Brain pericyte (primary cell): ENCODE data around the gene MEGF6.

ENCODE experiments used
- DNase-seq: peaks from one replicate; pipeline ENCODE4 v3.0.0-alpha.2; 2012; ENCODE audit warnings: low read depth, low spot score

The MEGF6 gene

GRCh38 chr1:3504822-3505153, 106.5 kb downstream of the MEGF6 start:
- DNase-seq = no peak

DNA sequence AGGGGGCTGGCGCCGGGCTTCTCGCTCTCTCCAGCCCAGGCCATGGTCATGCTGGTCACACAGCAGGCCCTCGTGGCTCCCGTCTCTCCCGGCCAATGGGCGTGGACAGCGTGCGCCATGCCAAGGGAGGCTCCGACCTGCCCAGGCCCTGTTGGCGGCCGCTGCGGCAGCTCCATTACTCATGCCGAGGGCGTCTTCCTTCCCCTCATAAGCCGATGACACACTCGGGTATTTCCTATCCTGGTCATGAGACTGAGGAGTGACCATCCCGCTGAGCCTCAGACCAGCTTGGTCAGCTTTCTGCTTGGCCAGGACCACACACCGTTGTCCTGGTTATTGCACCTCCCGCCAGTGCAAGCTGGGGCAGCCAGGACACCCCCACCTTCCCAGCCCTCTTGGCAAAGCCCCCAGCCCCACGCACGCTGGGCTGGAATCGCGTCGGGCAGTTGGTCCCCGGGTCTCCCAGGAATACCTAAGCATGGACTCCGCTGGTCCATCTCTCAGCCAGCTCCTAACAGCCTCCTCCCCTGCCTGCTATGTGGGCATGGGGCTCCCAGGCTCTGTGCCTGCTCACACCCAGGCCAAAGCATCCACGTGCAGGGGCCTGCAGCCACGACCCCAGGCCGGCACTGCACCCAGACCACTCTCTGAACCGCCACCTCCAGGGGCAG, 107.0 kb downstream of the MEGF6 start:
- no peak for DNase-seq

GRCh38 chr1:3503525-3503886, 107.8 kb downstream of the MEGF6 start:
- DNase-seq = no peak

- DNase-seq = no peak
Measured at GRCh38 chr1:3502641-3503524, 108.4 kb downstream of the MEGF6 start.

- DNase-seq = no peak
Measured at GRCh38 chr1:3501856-3502640, 109.3 kb downstream of the MEGF6 start.

DNA sequence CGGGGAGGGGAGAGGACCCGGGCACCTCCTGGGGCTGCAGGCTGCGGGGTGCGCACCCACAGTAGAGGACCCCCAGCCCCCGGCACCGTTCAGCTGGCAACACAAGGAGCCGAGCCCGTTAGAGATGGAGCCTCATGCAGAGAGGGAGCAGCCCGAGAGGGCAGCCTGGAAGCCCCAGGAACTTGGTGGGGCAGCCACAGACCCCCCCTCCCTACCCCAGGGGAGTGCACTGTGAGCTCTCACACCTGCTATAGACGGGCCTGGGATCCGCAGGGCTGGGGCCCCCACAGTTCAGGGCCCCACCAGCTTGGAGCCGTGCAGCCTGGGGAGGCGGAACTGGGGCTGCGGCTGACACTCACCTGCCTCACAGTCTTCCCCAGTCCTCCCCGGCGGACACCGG, 109.9 kb downstream of the MEGF6 start:
- DNase-seq = no peak

DNA sequence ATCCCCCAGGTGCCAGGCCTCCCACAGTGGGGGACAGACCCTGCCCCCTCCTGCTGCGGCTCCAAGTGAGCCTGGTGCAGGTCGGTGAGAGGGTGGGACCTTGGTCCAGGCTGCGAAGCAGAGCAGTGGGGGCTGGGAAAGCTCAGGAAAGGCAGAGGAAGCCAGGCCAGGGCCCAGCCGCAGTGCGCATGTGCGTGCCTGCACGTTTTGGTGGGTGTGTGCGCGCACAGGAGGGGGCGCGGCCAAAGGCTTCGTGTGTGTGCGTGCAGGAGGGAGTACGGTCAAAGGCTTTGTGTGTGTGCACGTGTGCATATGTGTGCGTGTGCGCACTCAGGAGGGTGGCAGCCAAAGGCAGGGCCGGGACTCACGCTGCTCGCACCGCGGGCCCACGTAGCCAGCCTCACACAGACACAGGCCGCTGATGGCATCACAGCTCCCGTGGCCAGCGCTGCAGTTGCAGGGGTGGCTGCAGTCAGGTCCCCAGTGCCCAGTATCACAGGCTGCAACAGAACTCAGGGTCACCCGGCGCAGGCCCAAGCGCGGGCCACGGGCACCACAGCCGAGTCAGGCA, 111.0 kb downstream of the MEGF6 start:
- no peak for DNase-seq

DNA sequence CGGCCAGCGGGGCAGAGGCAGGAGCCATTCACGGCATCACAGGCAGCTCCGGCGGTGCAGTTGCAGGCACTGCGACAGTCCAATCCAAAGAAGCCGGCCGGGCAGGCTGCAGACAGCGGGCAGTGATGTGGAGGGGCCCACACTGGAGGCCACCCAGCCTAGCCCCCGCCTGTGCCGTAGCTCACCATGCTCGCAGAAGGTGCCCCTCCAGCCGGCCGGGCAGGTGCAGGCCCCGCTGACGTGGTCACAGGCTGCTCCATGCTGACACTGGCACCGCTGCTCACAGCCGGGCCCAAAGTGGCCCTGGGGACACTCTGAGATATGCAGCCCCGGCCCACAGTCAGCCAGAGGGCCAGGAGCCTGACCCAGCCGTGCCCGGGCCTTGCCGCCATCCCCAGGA, 111.7 kb downstream of the MEGF6 start:
- DNase-seq = no peak

DNA sequence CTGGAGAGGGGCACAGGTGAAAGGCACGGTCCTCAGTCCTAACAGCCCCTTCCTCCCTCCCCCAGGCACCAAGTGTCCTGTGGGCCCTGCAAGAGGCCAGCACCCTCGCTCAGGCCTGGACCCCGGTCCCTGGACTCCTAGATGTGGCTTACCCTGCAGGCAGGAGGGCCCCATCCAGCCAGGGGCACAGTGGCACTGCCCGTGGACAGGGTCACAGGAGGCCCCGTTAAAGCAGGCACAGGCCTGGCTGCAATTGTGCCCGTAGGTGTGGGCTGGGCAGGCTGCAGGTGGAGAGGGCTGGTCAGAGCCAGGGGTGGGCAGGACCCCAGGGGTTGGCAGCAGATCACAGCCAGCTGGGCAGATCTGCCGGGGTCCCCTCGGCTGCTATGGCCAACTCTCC, 112.3 kb downstream of the MEGF6 start:
- no peak for DNase-seq

DNA sequence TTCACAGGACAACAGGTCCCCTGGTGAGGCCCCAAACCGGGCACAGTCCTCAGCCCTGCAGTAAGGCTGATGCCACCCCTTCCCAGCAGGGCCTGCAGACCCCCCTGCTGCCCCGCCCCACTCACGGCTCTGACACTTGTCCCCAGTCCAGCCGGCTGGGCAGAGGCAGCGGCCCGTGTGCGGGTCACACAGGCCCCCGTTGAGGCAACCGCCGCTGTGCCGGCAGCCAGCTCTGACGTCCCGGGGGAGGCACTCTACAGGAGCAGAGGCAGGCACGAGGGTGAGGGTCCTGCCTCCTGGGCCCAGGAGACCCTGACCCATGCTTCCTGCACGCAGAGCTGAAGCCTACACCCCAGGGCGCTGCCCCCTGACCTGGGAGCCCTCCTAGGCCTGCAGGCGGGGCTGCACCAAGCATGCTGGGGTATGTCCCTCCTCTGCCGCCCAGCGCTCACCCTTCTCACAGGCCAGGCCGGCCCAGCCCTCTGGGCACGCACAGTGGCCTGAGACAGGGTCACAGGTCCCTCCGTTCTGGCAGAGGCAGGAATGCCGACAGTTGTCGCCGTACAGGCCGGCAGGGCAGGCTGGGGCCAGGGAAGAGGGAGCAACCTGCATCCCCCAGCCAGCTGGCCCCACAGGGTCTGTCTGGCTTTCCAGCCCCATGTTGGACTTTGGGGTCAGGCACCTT, 112.9 kb downstream of the MEGF6 start:
- DNase-seq = no peak

DNA sequence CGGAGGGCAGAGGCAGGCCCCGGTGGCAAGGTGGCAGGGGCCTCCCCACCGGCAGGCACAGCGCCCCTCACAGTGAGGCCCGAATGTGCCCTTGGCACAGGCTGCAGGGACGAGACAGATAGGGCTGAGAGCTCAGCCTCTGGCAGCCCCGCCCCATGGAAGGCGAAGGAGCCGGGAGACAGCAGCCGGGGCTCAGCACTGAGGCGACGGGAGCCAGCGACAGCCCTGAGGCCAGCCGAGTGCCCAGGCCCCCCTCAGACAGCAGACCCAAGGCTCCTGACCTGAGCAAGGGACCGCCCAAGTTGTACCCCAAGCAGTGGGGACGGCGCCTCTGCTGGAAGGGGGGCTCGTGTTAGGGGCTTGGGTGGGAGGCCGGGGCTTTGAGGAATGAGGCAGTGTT, 113.8 kb downstream of the MEGF6 start:
- no peak for DNase-seq

GRCh38 chr1:3496916-3497315, 114.4 kb downstream of the MEGF6 start:
- no peak for DNase-seq

DNA sequence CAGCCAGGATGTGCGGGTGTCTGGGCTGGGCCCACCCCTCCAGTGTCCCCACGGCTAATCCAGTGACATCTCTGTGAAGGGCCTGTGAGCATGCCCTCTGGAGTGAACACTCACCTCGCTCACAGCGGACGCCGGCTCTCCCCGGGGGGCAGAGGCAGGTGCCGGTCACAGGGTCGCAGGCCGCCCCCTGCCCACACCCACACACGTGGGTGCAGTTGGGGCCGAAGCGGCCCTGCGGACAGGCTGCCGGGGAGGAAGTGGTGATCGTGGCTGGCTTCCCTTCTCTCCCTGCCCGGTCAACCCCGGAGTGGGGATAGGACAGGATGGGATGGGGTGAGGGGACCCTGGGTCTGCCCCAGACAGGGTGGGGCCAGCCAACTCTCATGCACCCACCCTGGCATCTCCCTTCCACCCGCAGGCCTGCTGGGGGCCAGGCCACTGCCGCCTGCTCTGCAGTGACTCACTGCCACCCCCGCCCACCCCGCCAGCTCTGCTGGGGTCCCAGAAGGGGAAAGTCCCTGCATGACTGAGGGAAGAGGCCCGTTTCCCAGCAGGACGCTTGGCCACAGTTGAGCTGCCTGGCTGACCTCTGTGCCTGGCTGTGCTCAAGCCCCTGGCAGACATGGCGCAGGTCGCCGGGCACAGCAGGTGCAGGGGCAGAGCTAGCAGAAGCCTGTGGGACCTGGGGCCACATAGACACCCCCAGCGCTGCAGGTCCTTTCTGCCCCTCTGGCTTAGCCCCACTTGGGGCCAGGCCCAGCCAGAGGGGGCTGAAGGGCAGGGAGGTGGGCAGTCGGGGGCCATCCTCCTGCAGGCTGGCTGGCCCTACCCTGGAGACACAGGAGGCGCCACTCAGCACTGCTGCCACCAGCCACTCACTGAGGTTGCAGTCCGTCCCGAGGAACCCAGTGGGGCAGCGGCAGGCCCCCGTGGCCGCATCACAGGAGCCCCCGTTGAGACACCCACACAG, 115.2 kb downstream of the MEGF6 start:
- DNase-seq = no peak

DNA sequence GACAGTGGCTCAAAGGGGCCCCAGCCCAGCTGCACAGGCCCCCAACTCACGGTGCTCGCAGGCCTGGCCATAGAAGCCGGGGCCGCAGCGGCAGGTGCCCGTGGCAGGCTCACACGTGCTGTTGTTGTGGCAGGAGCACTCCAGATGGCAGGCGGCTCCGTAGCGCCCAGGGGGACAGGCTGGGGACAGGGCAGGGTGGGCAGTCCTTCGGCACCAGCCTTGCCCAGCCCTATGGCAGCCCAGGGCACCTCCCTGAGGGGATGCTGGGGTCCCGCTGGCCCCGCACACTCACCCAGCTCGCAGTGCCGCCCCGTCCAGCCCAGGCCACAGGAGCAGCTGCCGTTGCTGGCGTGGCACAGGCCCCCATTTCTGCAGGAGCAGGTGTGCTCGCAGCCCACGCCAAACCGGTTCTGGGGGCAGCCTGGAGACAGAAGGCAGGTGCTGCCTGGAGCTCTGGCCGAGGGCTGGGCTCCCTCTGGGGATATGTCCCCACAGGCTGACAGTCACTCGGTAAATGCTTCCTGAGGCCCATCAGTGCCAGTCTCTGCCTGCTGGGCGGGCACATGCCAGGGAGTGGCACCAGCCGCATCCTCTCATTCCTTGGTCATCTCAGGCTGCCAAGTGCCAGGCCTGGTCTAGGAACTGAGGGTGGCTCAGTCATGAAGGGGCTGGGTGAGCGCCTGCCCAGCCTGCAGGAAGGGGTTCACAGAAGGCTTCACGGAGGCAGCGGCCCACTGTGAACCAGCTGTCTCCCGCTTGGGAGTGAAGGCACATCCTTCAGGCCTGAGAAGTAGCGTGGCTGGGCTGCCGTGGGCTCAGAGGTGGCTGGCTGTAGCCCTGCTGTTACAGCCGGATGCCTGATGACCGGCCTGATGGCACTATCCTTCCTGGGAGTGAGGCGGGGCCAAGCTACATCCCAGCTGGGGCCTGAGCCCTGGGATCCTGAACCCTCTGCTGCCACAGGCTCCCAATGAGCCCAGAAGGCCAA, 116.7 kb downstream of the MEGF6 start:
- DNase-seq = no peak

- no peak for DNase-seq
Measured at GRCh38 chr1:3492545-3493246, 118.6 kb downstream of the MEGF6 start.

DNA sequence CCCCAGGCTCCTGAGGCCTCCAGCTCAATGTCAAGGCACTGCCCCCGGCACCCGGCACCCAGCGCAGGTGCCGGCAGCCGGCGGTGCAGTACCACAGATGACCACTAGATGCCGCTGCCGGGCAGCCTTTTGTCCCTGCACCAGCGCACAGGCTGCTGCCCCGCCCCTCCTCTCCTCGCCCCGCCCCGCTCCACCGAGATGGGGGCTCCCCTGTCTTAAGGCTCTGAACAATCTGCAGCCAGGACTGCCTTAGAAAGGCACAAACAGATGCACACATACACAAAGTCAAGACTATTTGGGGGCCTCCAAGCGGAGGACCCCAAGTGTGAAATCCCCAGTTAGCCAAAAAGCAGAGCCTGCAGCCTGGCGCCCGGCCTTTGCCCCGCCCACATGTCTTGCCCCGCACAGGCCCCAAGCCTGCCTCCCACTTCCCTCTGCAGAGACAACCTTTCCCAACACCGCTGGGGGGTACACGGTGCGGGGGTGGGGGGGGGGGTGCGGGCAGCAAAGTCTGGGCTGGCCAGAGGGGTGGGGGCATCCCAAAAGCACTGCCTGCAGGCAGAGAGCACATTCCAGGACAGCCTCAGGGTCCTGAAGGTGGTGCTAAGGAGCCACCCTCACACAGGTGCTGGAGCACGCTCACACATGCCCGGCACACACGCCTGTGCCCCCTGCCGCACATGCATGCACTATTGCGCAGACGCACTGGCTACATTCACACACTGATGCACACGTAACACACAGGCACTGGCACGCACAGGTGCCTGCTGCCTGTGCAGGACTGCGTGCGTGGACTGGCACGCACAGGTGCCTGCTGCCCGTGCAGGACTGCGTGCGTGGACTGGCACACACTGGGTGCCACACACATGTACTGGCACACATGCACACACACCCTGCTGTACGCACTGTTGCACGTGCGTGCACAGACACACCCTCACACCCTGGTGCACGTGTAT, 119.7 kb downstream of the MEGF6 start:
- DNase-seq = no peak

DNA sequence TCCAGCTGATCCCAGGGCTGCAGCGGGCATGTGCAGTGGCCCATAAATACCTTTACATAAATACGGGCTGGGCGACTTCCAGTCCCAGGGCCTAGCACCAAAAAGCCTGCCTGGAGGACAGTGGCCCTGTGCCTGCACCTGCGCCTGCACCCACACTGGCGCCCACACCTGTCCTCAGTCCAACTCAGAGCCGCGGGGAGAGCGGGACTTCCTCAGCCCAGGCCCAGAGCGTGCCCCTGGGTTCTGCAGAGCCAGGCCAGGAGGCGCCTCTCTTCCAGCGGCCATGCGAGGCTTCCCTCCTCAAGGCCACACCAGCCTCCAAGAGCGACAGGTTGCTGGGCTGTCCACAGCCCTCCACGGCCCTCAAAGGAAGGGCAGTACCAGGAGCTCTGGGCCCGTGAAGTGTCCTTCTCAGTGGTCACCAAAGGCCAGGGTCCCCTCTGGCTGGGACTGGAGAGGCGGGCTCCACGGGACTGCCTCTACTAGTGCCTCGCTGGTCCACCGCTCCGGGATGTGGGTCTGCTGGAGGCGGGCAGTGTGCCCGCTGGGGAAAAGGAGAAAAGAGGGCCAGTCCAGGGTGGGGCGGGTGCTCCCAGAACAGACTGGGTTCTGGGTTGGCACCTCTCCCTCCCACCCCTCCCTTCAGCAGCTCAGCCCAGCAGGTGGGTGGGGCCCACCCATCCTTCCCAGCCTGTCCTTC, 121.1 kb downstream of the MEGF6 start:
- no peak for DNase-seq
